H1 (cell line): ENCODE measurements around the gene GRK6. TPM values are rescaled to one million over a fixed set of nuclear protein-coding genes. Genes with fewer than 3 reads are reported as not detected.

Source experiments
- BRCA1 ChIP-seq: IDR thresholded peaks from 2 replicates; pipeline ENCODE4 v1.6.1; 2012; ENCODE audit warnings: low read depth, low read length, improper control_type of control experiment
- CEBPB ChIP-seq: IDR thresholded peaks from 2 replicates; pipeline ENCODE4 v1.6.1; 2012; ENCODE audit warnings: low read depth, low read length
- RBBP5 ChIP-seq: IDR thresholded peaks from 2 replicates; pipeline ENCODE4 v1.7.1; 2012; ENCODE audit warnings: low read depth, mild to moderate bottlenecking, inconsistent platforms, low read length, moderate library complexity, borderline replicate concordance
- RXRA ChIP-seq: IDR thresholded peaks from 2 replicates; pipeline ENCODE4 v1.6.1; 2011; ENCODE audit warnings: low read depth, mild to moderate bottlenecking, low read length, moderate library complexity; ENCODE audit not compliant: insufficient read depth
- SIN3A ChIP-seq, 2 experiments: IDR thresholded peaks in 1 of 2; conservative IDR thresholded peaks in 1 of 2; 2 replicates each; pipeline ENCODE4 v1.6.1; 2011 to 2012; ENCODE audit warnings: low read length in 2 of 2, improper control_type of control experiment in 1 of 2, low read depth in 1 of 2, mild to moderate bottlenecking in 1 of 2
- SP1 ChIP-seq: IDR thresholded peaks from 2 replicates; pipeline ENCODE4 v1.6.1; 2011; ENCODE audit warnings: low read depth, low read length
- SP2 ChIP-seq: IDR thresholded peaks from 2 replicates; pipeline ENCODE4 v1.6.1; 2012; ENCODE audit warnings: mild to moderate bottlenecking, low read length, inconsistent platforms
- TBP ChIP-seq: IDR thresholded peaks from 2 replicates; pipeline ENCODE4 v1.6.1; 2011; ENCODE audit warnings: low read depth, low read length, improper control_type of control experiment
- TCF12 ChIP-seq: IDR thresholded peaks from 2 replicates; pipeline ENCODE4 v1.6.1; 2011; ENCODE audit warnings: low read depth, mild to moderate bottlenecking, low read length
- polyA plus RNA-seq, 7 experiments: library from polyadenylated mRNA; depleted of rRNA in 3 of 7; stranded (reverse) in 5 of 7; unstranded in 2 of 7; fragments of >200 nt in 5 of 7; fragments of 200-250 nt in 2 of 7; gene quantifications; 1 replicate in 5 of 7; 2 replicates in 1 of 7; 4 replicates in 1 of 7; pipeline versions ENCODE4 v1.2.1 to v1.2.3, GENCODE V29; 2011 to 2013; ENCODE audit warnings: missing spikeins in 2 of 7, mixed read lengths in 2 of 7
- total RNA-seq: library from RNA; stranded (reverse); fragmentation: NEBNext Ultra II Directional; extraction: Animal tissue kit (Norgen Biotek cat#: 25700); gene quantifications from 2 replicates; pipeline ENCODE4 v1.2.1, GENCODE V29; 2021
- TF ChIP-seq, protein P1 (sequence below): fragments of 300-600 bp; sonication (generic); IDR thresholded peaks from 2 replicates; pipeline ENCODE4 v1.7.1; 2012; ENCODE audit warnings: low read length, moderate library complexity, mild to moderate bottlenecking, inconsistent platforms; ENCODE audit not compliant: insufficient replicate concordance

The GRK6 gene
- total and polyA plus RNA-seq, 2 of the 8 experiments (the other 6 are each of a cell fraction or from before 2014, with no cell fraction given), result 31.8 to 57.8 TPM

DNA sequence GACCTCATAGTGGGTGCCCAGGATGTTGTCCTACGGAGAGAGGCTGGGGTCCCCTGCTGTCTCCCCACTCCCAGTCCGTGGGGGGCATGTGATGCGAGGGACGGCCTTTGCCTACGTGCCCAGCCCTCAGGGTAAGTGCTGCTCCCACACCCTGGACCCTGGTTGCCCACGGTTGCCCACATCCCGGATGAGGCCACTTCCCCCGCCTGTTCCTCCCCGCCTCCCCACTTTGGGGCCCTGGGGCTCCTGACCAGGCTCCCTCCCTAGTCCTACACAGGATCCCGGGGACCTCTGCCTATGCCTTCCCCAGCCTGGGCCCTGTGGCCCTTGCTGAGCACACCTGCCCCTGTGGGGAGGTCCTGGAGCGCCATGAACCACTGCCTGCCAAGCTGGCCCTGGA lies 40.8 kb upstream of the GRK6 start (continued):
- TF ChIP-seq, protein P1, sequence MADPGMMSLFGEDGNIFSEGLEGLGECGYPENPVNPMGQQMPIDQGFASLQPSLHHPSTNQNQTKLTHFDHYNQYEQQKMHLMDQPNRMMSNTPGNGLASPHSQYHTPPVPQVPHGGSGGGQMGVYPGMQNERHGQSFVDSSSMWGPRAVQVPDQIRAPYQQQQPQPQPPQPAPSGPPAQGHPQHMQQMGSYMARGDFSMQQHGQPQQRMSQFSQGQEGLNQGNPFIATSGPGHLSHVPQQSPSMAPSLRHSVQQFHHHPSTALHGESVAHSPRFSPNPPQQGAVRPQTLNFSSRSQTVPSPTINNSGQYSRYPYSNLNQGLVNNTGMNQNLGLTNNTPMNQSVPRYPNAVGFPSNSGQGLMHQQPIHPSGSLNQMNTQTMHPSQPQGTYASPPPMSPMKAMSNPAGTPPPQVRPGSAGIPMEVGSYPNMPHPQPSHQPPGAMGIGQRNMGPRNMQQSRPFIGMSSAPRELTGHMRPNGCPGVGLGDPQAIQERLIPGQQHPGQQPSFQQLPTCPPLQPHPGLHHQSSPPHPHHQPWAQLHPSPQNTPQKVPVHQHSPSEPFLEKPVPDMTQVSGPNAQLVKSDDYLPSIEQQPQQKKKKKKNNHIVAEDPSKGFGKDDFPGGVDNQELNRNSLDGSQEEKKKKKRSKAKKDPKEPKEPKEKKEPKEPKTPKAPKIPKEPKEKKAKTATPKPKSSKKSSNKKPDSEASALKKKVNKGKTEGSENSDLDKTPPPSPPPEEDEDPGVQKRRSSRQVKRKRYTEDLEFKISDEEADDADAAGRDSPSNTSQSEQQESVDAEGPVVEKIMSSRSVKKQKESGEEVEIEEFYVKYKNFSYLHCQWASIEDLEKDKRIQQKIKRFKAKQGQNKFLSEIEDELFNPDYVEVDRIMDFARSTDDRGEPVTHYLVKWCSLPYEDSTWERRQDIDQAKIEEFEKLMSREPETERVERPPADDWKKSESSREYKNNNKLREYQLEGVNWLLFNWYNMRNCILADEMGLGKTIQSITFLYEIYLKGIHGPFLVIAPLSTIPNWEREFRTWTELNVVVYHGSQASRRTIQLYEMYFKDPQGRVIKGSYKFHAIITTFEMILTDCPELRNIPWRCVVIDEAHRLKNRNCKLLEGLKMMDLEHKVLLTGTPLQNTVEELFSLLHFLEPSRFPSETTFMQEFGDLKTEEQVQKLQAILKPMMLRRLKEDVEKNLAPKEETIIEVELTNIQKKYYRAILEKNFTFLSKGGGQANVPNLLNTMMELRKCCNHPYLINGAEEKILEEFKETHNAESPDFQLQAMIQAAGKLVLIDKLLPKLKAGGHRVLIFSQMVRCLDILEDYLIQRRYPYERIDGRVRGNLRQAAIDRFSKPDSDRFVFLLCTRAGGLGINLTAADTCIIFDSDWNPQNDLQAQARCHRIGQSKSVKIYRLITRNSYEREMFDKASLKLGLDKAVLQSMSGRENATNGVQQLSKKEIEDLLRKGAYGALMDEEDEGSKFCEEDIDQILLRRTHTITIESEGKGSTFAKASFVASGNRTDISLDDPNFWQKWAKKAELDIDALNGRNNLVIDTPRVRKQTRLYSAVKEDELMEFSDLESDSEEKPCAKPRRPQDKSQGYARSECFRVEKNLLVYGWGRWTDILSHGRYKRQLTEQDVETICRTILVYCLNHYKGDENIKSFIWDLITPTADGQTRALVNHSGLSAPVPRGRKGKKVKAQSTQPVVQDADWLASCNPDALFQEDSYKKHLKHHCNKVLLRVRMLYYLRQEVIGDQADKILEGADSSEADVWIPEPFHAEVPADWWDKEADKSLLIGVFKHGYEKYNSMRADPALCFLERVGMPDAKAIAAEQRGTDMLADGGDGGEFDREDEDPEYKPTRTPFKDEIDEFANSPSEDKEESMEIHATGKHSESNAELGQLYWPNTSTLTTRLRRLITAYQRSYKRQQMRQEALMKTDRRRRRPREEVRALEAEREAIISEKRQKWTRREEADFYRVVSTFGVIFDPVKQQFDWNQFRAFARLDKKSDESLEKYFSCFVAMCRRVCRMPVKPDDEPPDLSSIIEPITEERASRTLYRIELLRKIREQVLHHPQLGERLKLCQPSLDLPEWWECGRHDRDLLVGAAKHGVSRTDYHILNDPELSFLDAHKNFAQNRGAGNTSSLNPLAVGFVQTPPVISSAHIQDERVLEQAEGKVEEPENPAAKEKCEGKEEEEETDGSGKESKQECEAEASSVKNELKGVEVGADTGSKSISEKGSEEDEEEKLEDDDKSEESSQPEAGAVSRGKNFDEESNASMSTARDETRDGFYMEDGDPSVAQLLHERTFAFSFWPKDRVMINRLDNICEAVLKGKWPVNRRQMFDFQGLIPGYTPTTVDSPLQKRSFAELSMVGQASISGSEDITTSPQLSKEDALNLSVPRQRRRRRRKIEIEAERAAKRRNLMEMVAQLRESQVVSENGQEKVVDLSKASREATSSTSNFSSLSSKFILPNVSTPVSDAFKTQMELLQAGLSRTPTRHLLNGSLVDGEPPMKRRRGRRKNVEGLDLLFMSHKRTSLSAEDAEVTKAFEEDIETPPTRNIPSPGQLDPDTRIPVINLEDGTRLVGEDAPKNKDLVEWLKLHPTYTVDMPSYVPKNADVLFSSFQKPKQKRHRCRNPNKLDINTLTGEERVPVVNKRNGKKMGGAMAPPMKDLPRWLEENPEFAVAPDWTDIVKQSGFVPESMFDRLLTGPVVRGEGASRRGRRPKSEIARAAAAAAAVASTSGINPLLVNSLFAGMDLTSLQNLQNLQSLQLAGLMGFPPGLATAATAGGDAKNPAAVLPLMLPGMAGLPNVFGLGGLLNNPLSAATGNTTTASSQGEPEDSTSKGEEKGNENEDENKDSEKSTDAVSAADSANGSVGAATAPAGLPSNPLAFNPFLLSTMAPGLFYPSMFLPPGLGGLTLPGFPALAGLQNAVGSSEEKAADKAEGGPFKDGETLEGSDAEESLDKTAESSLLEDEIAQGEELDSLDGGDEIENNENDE, result no peak
- TF ChIP-seq TCF12 (no peak), TBP (no peak), RBBP5 (no peak), BRCA1 (no peak), SP2 (no peak), RXRA (no peak), SP1 (no peak), SIN3A (conservative IDR thresholded peaks at IDR 0.05 in 1 of 2, IDR thresholded peaks at IDR 0.05 in 1 of 2; ENCODE audit: low read depth in 1 of 2, low read length in 2 of 2) (no peak), CEBPB (no peak)
